HEK293 (cell line): Measurements from ENCODE around the gene ZKSCAN5.

Experiments used
- AEBP2 ChIP-seq: fragments of 450-650 bp; formaldehyde crosslinking; IDR thresholded peaks from 2 replicates; pipeline ENCODE4 v1.5.1; 2016; ENCODE audit warnings: missing biosample characterization, missing genetic modification characterization, borderline replicate concordance
- EGR2 ChIP-seq: fragments of 450-650 bp; formaldehyde crosslinking; IDR thresholded peaks from 2 replicates; pipeline ENCODE4 v1.5.1; 2016; ENCODE audit warnings: low read depth, missing biosample characterization, missing genetic modification characterization
- GLI2 ChIP-seq: fragments of 450-650 bp; formaldehyde crosslinking; IDR thresholded peaks from 2 replicates; pipeline ENCODE4; 2017; ENCODE audit warnings: missing biosample characterization, missing genetic modification characterization, low read depth, borderline replicate concordance
- KLF1 ChIP-seq: fragments of 450-650 bp; formaldehyde crosslinking; IDR thresholded peaks from 2 replicates; pipeline ENCODE4 v1.5.1; 2016; ENCODE audit warnings: missing biosample characterization, missing genetic modification characterization
- KLF10 ChIP-seq: fragments of 450-650 bp; IDR thresholded peaks from 2 replicates; pipeline ENCODE4 v1.5.1; 2018; ENCODE audit warnings: missing biosample characterization, mild to moderate bottlenecking, missing genetic modification characterization
- KLF16 ChIP-seq: fragments of 450-650 bp; formaldehyde crosslinking; IDR thresholded peaks from 2 replicates; pipeline ENCODE4 v1.5.1; 2017; ENCODE audit warnings: missing biosample characterization, missing genetic modification characterization
- MZF1 ChIP-seq: fragments of 450-650 bp; formaldehyde crosslinking; IDR thresholded peaks from 2 replicates; pipeline ENCODE4 v1.5.1; 2017; ENCODE audit warnings: missing biosample characterization, missing genetic modification characterization, borderline replicate concordance
- PRDM6 ChIP-seq: fragments of 450-650 bp; formaldehyde crosslinking; IDR thresholded peaks from 2 replicates; pipeline ENCODE4 v1.5.1; 2017; ENCODE audit warnings: missing biosample characterization, missing genetic modification characterization
- TRIM28 ChIP-seq: IDR thresholded peaks from 2 replicates; pipeline ENCODE4 v1.6.1; 2011; ENCODE audit warnings: low read length, control low read depth, borderline replicate concordance
- WT1 ChIP-seq: fragments of 450-650 bp; formaldehyde crosslinking; IDR thresholded peaks from 2 replicates; pipeline ENCODE4 v1.5.1; 2016; ENCODE audit warnings: missing biosample characterization, missing genetic modification characterization
- ZFP3 ChIP-seq: fragments of 450-650 bp; formaldehyde crosslinking; IDR thresholded peaks from 2 replicates; pipeline ENCODE4 v1.5.1; 2016; ENCODE audit warnings: low read depth, missing biosample characterization, missing genetic modification characterization
- ZIC2 ChIP-seq: fragments of 450-650 bp; formaldehyde crosslinking; IDR thresholded peaks from 2 replicates; pipeline ENCODE4 v1.5.1; 2016; ENCODE audit warnings: missing biosample characterization, missing genetic modification characterization
- ZNF10 ChIP-seq: fragments of 450-650 bp; formaldehyde crosslinking; IDR thresholded peaks from 2 replicates; pipeline ENCODE4 v1.5.1; 2017; ENCODE audit warnings: missing biosample characterization, missing genetic modification characterization
- ZNF114 ChIP-seq: fragments of 450-650 bp; formaldehyde crosslinking; IDR thresholded peaks from 2 replicates; pipeline ENCODE4 v1.5.0; 2017; ENCODE audit warnings: missing biosample characterization, missing genetic modification characterization
- ZNF132 ChIP-seq: fragments of 450-650 bp; formaldehyde crosslinking; IDR thresholded peaks from 2 replicates; pipeline ENCODE4 v1.5.1; 2017; ENCODE audit warnings: missing biosample characterization, missing genetic modification characterization, borderline replicate concordance
- ZNF223 ChIP-seq: fragments of 450-650 bp; formaldehyde crosslinking; IDR thresholded peaks from 2 replicates; pipeline ENCODE4 v1.5.1; 2016; ENCODE audit warnings: missing biosample characterization, missing genetic modification characterization
- ZNF311 ChIP-seq: fragments of 450-650 bp; formaldehyde crosslinking; IDR thresholded peaks from 2 replicates; pipeline ENCODE4 v1.5.1; 2017; ENCODE audit warnings: missing biosample characterization, missing genetic modification characterization, borderline replicate concordance
- ZNF366 ChIP-seq: fragments of 450-650 bp; formaldehyde crosslinking; conservative IDR thresholded peaks from 2 replicates; pipeline ENCODE4 v1.5.1; 2016; ENCODE audit warnings: missing biosample characterization, missing genetic modification characterization
- ZNF404 ChIP-seq: fragments of 450-650 bp; formaldehyde crosslinking; IDR thresholded peaks from 2 replicates; pipeline ENCODE4 v1.5.1; 2017; ENCODE audit warnings: missing biosample characterization, missing genetic modification characterization
- ZNF473 ChIP-seq: fragments of 450-650 bp; formaldehyde crosslinking; IDR thresholded peaks from 2 replicates; pipeline ENCODE4 v1.5.1; 2017; ENCODE audit warnings: missing biosample characterization, missing genetic modification characterization
- ZNF529 ChIP-seq: fragments of 450-650 bp; formaldehyde crosslinking; IDR thresholded peaks from 2 replicates; pipeline ENCODE4 v1.5.1; 2017; ENCODE audit warnings: missing genetic modification characterization, missing biosample characterization; ENCODE audit not compliant: insufficient replicate concordance
- ZNF530 ChIP-seq: fragments of 450-650 bp; formaldehyde crosslinking; IDR thresholded peaks from 2 replicates; pipeline ENCODE4 v1.5.1; 2016; ENCODE audit warnings: low read depth, missing biosample characterization, missing genetic modification characterization
- ZNF555 ChIP-seq: fragments of 450-650 bp; formaldehyde crosslinking; conservative IDR thresholded peaks from 2 replicates; pipeline ENCODE4 v1.5.1; 2017; ENCODE audit warnings: missing biosample characterization, mild to moderate bottlenecking, missing genetic modification characterization, inconsistent platforms
- ZNF660 ChIP-seq: fragments of 450-650 bp; IDR thresholded peaks from 2 replicates; pipeline ENCODE4 v1.5.1; 2018; ENCODE audit warnings: missing biosample characterization, mild to moderate bottlenecking, missing genetic modification characterization
- ZNF747 ChIP-seq: fragments of 450-650 bp; formaldehyde crosslinking; IDR thresholded peaks from 2 replicates; pipeline ENCODE4 v1.5.1; 2016; ENCODE audit warnings: missing biosample characterization, missing genetic modification characterization
- ZXDB ChIP-seq: fragments of 450-650 bp; formaldehyde crosslinking; IDR thresholded peaks from 2 replicates; pipeline ENCODE4 v1.5.1; 2016; ENCODE audit warnings: missing biosample characterization, missing genetic modification characterization
- TF ChIP-seq, protein P1 (sequence below): fragments of 450-650 bp; formaldehyde crosslinking; IDR thresholded peaks from 2 replicates; pipeline ENCODE4 v1.5.1; 2016; ENCODE audit warnings: missing biosample characterization, missing genetic modification characterization
- TF ChIP-seq, protein P2 (sequence below): fragments of 450-650 bp; formaldehyde crosslinking; IDR thresholded peaks from 2 replicates; pipeline ENCODE4 v1.5.1; 2017; ENCODE audit warnings: missing biosample characterization, missing genetic modification characterization
- TF ChIP-seq, protein P3 (sequence below): fragments of 450-650 bp; formaldehyde crosslinking; IDR thresholded peaks from 2 replicates; pipeline ENCODE4 v1.5.1; 2016; ENCODE audit warnings: missing biosample characterization, missing genetic modification characterization
- TF ChIP-seq, protein P4 (sequence below): fragments of 450-650 bp; IDR thresholded peaks from 2 replicates; pipeline ENCODE4 v1.5.1; 2018; ENCODE audit warnings: missing biosample characterization, missing genetic modification characterization
- TF ChIP-seq, protein P5 (sequence below): fragments of 450-650 bp; IDR thresholded peaks from 2 replicates; pipeline ENCODE4 v1.5.1; 2018; ENCODE audit warnings: missing biosample characterization, mild to moderate bottlenecking, missing genetic modification characterization

Gene ZKSCAN5

DNA sequence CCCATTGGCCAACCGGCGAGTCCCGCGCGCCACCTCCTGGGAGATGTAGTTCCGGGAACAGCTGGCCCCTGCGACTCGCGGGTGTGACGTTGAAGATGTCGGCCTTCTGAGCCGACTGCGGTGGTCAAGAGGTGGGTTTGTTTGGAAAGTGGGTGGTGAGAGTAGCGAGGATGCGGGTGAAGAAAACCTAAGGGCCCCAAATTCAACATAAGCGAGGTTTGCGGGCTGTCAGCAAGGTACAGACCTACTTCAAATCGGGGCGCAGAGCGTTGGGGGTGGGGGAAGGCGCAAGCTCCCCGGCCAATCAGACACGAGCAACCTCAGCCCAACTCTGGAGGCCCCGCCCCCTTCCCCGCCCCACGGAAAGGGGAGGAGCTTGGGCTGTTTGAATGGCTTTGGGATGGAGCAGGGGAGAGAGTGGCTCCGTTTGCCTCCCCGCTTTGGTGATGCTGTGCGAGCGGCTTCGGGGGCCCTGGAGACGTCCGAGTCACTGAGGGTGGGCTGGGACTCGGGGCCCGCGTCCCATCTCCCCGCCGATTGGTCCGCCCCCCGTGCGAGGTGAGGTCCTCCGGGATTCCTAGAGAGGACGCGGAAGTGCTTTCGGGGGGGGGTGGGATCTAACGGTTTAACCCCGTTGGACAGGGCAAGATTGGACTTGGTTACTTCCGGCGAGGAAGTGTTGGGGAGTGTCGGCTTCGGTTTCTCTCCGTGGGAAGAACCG is at the start of gene ZKSCAN5 (continued):
- TF ChIP-seq ZNF404 (tag by site-specific recombination) (no peak), ZNF132 (tag by site-specific recombination) (no peak), ZNF223 (tag by site-specific recombination) (no peak), ZXDB (tag by site-specific recombination) (peak; percentile 100), MZF1 (tag by site-specific recombination) (no peak), ZNF660 (tag by site-specific recombination) (peak; percentile 83), WT1 (no peak), ZNF529 (no peak), ZIC2 (no peak), EGR2 (peak; percentile 35), AEBP2 (tag by site-specific recombination) (no peak), TRIM28 (no peak), ZNF311 (tag by site-specific recombination) (no peak), ZNF366 (tag by site-specific recombination) (no peak), KLF16 (tag by site-specific recombination) (peak; percentile 90), ZNF530 (tag by site-specific recombination) (no peak), ZNF114 (tag by site-specific recombination) (no peak), ZNF555 (tag by site-specific recombination) (no peak), ZNF747 (tag by site-specific recombination) (no peak), PRDM6 (tag by site-specific recombination) (no peak), KLF10 (tag by site-specific recombination) (no peak; the same call in none of the 2 replicates), GLI2 (tag by site-specific recombination) (no peak), ZNF10 (tag by site-specific recombination) (no peak), ZNF473 (tag by site-specific recombination) (no peak), KLF1 (tag by site-specific recombination) (peak; percentile 18; the same call in 1 of the 2 replicates), ZFP3 (tag by site-specific recombination) (no peak)
- TF ChIP-seq, protein P1, sequence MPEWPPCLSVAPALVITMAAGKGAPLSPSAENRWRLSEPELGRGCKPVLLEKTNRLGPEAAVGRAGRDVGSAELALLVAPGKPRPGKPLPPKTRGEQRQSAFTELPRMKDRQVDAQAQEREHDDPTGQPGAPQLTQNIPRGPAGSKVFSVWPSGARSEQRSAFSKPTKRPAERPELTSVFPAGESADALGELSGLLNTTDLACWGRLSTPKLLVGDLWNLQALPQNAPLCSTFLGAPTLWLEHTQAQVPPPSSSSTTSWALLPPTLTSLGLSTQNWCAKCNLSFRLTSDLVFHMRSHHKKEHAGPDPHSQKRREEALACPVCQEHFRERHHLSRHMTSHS (tag by site-specific recombination): no peak
- TF ChIP-seq, protein P2, sequence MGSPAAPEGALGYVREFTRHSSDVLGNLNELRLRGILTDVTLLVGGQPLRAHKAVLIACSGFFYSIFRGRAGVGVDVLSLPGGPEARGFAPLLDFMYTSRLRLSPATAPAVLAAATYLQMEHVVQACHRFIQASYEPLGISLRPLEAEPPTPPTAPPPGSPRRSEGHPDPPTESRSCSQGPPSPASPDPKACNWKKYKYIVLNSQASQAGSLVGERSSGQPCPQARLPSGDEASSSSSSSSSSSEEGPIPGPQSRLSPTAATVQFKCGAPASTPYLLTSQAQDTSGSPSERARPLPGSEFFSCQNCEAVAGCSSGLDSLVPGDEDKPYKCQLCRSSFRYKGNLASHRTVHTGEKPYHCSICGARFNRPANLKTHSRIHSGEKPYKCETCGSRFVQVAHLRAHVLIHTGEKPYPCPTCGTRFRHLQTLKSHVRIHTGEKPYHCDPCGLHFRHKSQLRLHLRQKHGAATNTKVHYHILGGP (tag by site-specific recombination): peak; percentile 59; the same call in 1 of the 2 replicates
- TF ChIP-seq, protein P3, sequence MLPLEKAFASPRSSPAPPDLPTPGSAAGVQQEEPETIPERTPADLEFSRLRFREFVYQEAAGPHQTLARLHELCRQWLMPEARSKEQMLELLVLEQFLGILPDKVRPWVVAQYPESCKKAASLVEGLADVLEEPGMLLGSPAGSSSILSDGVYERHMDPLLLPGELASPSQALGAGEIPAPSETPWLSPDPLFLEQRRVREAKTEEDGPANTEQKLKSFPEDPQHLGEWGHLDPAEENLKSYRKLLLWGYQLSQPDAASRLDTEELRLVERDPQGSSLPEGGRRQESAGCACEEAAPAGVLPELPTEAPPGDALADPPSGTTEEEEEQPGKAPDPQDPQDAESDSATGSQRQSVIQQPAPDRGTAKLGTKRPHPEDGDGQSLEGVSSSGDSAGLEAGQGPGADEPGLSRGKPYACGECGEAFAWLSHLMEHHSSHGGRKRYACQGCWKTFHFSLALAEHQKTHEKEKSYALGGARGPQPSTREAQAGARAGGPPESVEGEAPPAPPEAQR (tag by site-specific recombination): no peak
- TF ChIP-seq, protein P4, sequence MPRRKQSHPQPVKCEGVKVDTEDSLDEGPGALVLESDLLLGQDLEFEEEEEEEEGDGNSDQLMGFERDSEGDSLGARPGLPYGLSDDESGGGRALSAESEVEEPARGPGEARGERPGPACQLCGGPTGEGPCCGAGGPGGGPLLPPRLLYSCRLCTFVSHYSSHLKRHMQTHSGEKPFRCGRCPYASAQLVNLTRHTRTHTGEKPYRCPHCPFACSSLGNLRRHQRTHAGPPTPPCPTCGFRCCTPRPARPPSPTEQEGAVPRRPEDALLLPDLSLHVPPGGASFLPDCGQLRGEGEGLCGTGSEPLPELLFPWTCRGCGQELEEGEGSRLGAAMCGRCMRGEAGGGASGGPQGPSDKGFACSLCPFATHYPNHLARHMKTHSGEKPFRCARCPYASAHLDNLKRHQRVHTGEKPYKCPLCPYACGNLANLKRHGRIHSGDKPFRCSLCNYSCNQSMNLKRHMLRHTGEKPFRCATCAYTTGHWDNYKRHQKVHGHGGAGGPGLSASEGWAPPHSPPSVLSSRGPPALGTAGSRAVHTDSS: no peak
- TF ChIP-seq, protein P5, sequence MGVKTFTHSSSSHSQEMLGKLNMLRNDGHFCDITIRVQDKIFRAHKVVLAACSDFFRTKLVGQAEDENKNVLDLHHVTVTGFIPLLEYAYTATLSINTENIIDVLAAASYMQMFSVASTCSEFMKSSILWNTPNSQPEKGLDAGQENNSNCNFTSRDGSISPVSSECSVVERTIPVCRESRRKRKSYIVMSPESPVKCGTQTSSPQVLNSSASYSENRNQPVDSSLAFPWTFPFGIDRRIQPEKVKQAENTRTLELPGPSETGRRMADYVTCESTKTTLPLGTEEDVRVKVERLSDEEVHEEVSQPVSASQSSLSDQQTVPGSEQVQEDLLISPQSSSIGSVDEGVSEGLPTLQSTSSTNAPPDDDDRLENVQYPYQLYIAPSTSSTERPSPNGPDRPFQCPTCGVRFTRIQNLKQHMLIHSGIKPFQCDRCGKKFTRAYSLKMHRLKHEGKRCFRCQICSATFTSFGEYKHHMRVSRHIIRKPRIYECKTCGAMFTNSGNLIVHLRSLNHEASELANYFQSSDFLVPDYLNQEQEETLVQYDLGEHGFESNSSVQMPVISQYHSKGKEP (tag by site-specific recombination): no peak
